A673 (cell line): Measurements from ENCODE around the gene P2RY2. TPM values are rescaled to one million over a fixed set of nuclear protein-coding genes. Genes with fewer than 3 reads are reported as not detected.
"Not testable (repeated sequence)": the region's sequence is repeated elsewhere in the genome, so short reads cannot be mapped to it uniquely, and the experiment has no call there.

Experiments used
- BruUV-seq: library from RNA; stranded (reverse); fragments of 400-500 nt; replicated peaks from 2 replicates; lab custom pipeline; 2021; lab: Mats Ljungman, UMichigan
- CTCF ChIA-PET: fragments of 300-600 bp; sonication (Branson Sonifier 250); formaldehyde crosslinking; loops from one replicate; lab custom pipeline; 2022; ENCODE audit warnings: antibody characterized with exemption; lab: Charles Lee
- POLR2A ChIA-PET: fragments of 300-600 bp; sonication (Branson Sonifier 250); formaldehyde crosslinking; loops from one replicate; lab custom pipeline; 2022; ENCODE audit warnings: antibody characterized with exemption; ENCODE audit not compliant: low non-redundant PET; lab: Charles Lee
- DNase-seq: peaks from one replicate; pipeline ENCODE4 v3.0.0-alpha.2; 2015; ENCODE audit warnings: low spot score
- H3K27ac ChIP-seq: fragments of 200-600 bp; sonication (generic); 2 replicates; pipeline ENCODE4 v1.5.1; 2016; ENCODE audit warnings: mixed run types, low read depth, mild to moderate bottlenecking, mixed read lengths, antibody characterized with exemption, low read length; ENCODE audit not compliant: poor library complexity, severe bottlenecking
- H3K27me3 ChIP-seq: fragments of 200-600 bp; sonication (generic); replicated peaks from 2 replicates; pipeline ENCODE4 v1.6.1; 2017; ENCODE audit warnings: mixed run types, low read depth, mild to moderate bottlenecking, mixed read lengths, antibody characterized with exemption, low read length; ENCODE audit not compliant: insufficient read depth, poor library complexity
- H3K36me3 ChIP-seq: fragments of 200-600 bp; sonication (generic); 2 replicates; pipeline ENCODE4 v1.6.1; 2016; ENCODE audit warnings: mixed run types, mild to moderate bottlenecking, mixed read lengths, antibody characterized with exemption, low read length; ENCODE audit not compliant: insufficient read depth, poor library complexity, severe bottlenecking
- H3K4me1 ChIP-seq: fragments of 200-600 bp; sonication (generic); 2 replicates; pipeline ENCODE4 v1.6.1; 2017; ENCODE audit warnings: mixed run types, mild to moderate bottlenecking, mixed read lengths, antibody characterized with exemption, low read length; ENCODE audit not compliant: insufficient read depth, poor library complexity, severe bottlenecking
- H3K4me3 ChIP-seq: fragments of 200-600 bp; sonication (generic); 2 replicates; pipeline ENCODE4 v1.5.1; 2016; ENCODE audit warnings: low read depth, mixed run types, mild to moderate bottlenecking, mixed read lengths, low read length; ENCODE audit not compliant: poor library complexity, severe bottlenecking
- H3K9me3 ChIP-seq: fragments of 200-600 bp; sonication (generic); 2 replicates; pipeline ENCODE4 v1.6.1; 2016; ENCODE audit warnings: mixed run types, low read depth, mild to moderate bottlenecking, mixed read lengths, antibody characterized with exemption, low read length; ENCODE audit not compliant: poor library complexity, severe bottlenecking
- CTCF ChIP-seq: fragments of 300-800, 200-600 bp; sonication (generic); conservative IDR thresholded peaks from 2 replicates; pipeline ENCODE4 v1.5.1; 2017; ENCODE audit warnings: low read depth, mild to moderate bottlenecking, antibody characterized with exemption, low read length, moderate library complexity, mixed read lengths
- EZH2 ChIP-seq: fragments of 200-600 bp; sonication (generic); IDR thresholded peaks from 2 replicates; pipeline ENCODE4 v1.6.1; 2017; ENCODE audit warnings: borderline replicate concordance, low read depth, mild to moderate bottlenecking, mixed read lengths, antibody characterized with exemption, low read length; ENCODE audit not compliant: poor library complexity, severe bottlenecking
- intact Hi-C: fragments of 100-400 bp; cut with micrococcal nuclease; formaldehyde crosslinking; loops from one replicate; pipeline ENCODE4 v1.10.0; 2022; ENCODE audit not compliant: unreplicated experiment
- total RNA-seq: library from RNA; stranded (reverse); gene quantifications from 2 replicates; pipeline ENCODE4 v1.2.3, GENCODE V29; 2021

P2RY2 gene
- total RNA-seq, 1 experiment from 2014 or later = not detected

- Histone ChIP-seq H3K27me3 (no peaks in the 10 kb centered on the region), H3K4me3 (no peak within 1 kb of the TSS), H3K36me3 (no peaks in the 10 kb centered on the region), H3K27ac (no peak within 1 kb of the TSS), H3K9me3 (no peaks in the 10 kb centered on the region), H3K4me1 (no peaks in the 10 kb centered on the region)
- no TSS peak for BruUV-seq
- ChIA-PET CTCF (interaction anchor here (0.6 to 1.3 kb wide), 2 partner anchors 30 to 63 kb away, joined by 3 to 5 read pairs; no protein-coding TSS in a partner anchor), POLR2A (interaction anchor here (0.5 kb wide), 1 partner anchor 660 kb away, joined by 10 read pairs; no protein-coding TSS in a partner anchor)
- intact Hi-C loops = no loop called here
- peak; percentile 29 for DNase-seq
- TF ChIP-seq CTCF (no peak), EZH2 (no peak)
Measured at GRCh38 chr11:73271936-73272679, 54.0 kb downstream of the P2RY2 start, which contains the start of gene P2RY6. Gene P2RY6 (plus strand): TSS chr11:73272338. CDS start chr11:73296519, 24,181 bp downstream.

GRCh38 chr11:73272680-73273038 is 54.6 kb downstream of the P2RY2 start:
- POLR2A ChIA-PET = interaction anchor here (0.5 kb wide), 1 partner anchor 660 kb away, joined by 10 read pairs; no protein-coding TSS in a partner anchor
- no peaks in the 10 kb centered on the region for H3K4me1 ChIP-seq
- H3K27ac ChIP-seq = no peak overlapping the region
- intact Hi-C loops = no loop called here
- H3K9me3 ChIP-seq = no peaks in the 10 kb centered on the region
- H3K4me3 ChIP-seq = no peak overlapping the region
- CTCF ChIA-PET = interaction anchor here (0.6 to 1.3 kb wide), 2 partner anchors 30 to 63 kb away, joined by 3 to 5 read pairs; no protein-coding TSS in a partner anchor
- no peaks in the 10 kb centered on the region for H3K36me3 ChIP-seq
- no peak for TF ChIP-seq EZH2
- no peak for TF ChIP-seq CTCF
- DNase-seq = no peak
- H3K27me3 ChIP-seq = no peaks in the 10 kb centered on the region
- no TSS peak for BruUV-seq

DNA sequence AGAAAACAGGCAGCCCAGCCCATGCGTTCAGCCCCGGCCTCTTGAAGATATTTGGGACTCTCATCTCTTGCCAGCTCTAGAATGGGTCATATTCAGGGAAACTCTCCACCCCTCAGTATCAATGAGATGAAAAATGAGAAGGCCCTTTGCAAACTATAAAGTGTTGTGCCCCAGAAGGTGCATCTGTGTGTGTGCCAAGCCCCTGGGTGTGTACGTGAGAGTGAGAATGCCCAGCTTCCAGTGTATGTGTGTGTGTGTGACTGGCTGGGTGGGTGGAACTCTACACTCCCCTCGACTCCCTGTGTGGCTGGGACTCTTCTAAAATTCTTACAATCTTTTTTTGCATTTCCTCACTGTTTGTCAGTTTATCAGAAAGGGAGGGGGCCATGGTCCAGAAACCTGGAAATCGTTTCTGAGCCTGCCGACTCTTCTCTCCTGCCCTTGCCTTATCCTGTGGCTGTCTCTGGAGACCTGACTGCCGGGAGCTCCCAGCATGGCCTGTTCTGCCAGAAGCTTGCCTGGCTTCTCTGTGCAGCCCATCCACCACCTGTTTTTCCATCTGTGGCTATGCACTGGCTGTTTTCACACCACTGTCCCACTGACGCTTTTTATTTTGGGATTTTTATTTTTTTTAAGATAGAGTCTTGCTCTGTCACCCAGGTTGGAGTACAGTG is 55.3 kb downstream of the P2RY2 start:
- Histone ChIP-seq H3K9me3 (no peaks in the 10 kb centered on the region), H3K4me3 (no peak overlapping the region), H3K27me3 (no peaks in the 10 kb centered on the region), H3K36me3 (no peaks in the 10 kb centered on the region), H3K27ac (no peak overlapping the region), H3K4me1 (no peaks in the 10 kb centered on the region)
- ChIA-PET CTCF (no interaction called here), POLR2A (interaction anchor here (0.5 kb wide), 1 partner anchor 26 kb away, joined by 11 read pairs; no protein-coding TSS in a partner anchor)
- intact Hi-C loops = no loop called here
- no TSS peak for BruUV-seq
- no peak for DNase-seq
- TF ChIP-seq CTCF (no peak), EZH2 (no peak)

DNA sequence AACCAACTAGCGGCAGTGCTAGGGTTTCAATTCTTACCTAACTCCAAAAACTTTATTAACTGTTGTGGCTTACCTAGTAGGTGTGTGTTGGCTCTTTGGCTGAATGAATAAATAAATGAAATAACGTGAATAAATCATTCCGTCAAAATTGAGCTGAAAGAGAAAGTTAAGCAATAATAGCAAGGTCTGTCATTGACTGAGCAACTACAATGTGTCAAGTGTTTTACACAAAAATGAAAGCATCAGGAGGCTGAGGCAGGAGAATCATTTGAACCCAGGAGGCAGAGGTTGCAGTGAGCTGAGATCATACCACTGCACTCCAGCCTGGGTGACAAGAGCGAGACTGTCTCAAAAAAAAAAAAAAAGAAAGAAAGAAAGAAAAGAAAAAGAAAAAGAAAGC is 56.1 kb downstream of the P2RY2 start:
- H3K27me3 ChIP-seq, H3K36me3 ChIP-seq, H3K27ac ChIP-seq, BruUV-seq, H3K4me1 ChIP-seq, H3K4me3 ChIP-seq, intact Hi-C loops, DNase-seq, H3K9me3 ChIP-seq: not testable (repeated sequence)
- POLR2A ChIA-PET = interaction anchor here (0.5 kb wide), 1 partner anchor 25 kb away, joined by 11 read pairs; no protein-coding TSS in a partner anchor
- CTCF ChIA-PET = interaction anchor here (0.7 kb wide), 2 partner anchors 62 to 89 kb away, joined by 3 to 5 read pairs; no protein-coding TSS in a partner anchor
